ENCODE measurements around the gene PXDN. TPM values are rescaled to one million over a fixed set of nuclear protein-coding genes. Genes with fewer than 3 reads are reported as not detected.

Gene PXDN
- polyA plus RNA-seq, 3 donors = 153 to 161 (median 158) TPM

DNA sequence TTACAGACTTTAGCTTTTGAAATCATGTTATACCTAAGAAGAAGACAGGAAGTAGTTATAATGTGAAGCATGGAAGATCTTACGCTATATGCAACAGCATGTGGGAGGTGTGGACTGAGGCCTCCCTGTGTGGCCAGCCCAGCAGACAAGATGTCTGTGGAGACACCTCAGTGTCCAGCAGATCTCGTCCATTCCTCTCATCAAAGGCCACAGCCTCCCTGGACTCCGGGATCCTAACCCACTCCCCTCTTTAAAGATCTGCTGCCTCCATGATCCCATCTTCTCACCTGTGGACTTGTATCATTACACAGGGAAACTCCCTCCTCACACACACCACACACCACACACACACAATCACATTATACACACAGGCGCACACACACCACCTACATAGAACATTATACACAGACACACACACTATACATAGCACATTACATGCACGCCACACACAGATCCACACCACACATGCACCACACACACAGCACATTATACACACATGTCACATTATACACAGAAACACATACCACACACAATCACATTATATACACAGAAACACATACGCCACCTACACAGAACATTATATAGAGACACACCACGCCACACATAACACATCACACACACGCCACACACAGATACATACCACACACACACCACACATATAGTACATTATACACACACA lies 89.5 kb downstream of the PXDN start:
- DNase-seq (ENCODE audit: low read depth in 3 of 3, low spot score in 2 of 3) = no peak

DNA sequence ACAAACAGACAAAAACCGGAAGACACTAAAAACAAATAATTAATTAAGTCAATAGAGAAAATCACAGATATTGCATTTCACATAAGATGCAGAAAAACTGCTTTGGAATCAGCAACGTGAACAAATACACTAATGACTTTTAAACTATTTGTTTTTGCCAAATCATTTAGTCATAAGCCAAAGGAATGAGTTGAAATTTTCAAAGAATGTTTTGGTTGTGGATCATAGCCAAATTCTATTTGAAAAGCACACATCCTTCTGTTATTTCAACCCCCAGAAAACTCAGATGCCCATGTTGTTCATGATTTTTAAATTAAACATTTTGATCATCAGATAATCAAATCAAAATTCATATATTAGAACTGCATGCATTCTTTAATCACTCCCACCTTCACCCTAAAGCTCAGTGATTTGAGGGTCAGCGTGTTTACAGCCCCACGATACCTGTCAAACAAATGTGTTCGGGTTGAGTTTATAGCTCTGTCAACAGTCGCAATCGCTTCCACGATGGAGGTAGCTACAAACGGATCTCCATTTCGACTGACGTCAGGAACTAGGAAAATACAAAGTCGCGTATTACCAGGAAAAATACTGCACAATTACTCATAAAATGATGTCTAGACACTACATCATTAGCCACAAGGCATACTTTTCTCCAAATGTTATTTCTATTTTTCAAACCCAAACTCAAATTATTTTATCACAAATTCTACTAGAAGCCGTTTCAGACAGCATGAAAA lies 90.2 kb downstream of the PXDN start:
- no peak for DNase-seq (ENCODE audit: low read depth in 3 of 3, low spot score in 2 of 3)

DNA sequence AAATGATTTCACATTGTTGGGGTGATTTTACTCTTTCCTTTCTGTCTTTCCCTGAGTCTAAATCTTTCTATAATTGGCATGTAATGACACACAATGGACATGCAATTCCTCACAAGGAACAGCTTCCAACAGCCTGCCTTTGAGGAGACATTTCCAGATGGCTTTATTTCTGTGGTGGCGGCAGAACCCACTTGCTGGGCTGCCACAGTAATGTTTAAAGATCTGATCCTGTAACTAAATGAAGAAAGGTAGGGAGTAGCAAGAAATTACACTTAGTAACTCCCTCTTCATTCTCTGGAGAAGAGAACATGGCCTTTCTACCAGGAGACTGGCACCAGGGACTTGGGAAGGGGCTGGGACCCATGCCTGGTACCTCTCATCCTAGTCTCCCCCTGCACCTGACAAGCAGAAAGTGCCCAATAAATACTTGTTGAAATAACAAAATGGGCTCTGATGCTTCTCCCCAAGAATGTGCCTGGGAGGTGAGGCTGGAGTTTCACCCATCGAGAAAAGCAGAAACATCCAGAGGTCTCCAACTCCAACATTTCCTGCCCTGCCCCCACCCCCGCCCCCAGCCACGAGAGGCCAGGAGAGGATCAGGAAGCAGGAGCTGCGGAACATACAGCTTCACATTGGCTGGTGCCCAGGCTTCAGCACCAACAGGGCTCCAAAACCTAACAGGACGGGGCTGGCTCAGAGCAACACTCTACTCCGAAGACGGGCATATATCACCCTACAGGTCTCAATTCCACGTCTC lies 92.1 kb downstream of the PXDN start:
- DNase-seq (ENCODE audit: low read depth in 3 of 3, low spot score in 2 of 3) = no peak

DNA sequence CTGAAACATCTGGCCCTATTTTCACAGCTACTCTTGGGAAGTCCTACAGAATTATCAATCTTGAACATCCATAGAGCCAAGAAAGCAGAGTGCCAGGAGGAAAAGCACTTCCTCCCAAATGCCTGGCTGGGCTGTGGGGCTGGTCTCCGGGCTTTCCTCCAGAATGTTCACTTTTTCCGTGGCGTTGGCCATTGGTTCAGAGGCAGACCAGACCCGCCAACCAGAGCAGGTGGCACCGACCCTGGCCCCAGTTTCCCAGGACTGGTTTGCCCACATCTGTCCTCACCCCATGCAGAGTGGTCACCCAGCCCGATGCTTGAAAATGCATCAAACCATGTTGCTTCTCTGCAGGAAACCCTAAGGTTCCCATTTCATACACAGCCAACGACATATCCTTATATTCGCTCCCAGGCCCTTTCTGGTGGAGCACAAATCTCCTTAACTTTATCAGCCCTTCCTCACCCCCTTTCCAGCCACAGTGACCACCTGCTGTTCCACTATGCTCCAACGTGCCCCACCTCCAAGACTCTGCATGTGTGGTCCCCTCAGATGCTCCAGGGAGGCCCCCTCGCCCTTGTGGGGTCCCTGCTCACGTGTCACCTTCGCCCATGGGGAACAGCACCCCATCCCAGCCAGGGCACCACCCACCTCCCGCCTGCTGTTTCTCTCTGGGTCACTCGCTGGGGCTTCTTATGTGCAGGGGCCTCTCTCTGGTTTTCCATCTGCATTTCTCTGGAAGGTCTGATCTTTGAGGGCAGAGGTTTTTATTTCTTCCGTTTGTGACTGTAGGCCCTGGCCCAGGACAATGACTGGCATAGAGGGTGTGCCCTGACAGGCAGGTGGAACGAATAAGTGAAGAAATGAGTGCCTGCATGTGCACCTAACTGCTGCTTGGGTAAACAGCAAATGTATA lies 92.9 kb downstream of the PXDN start:
- DNase-seq (ENCODE audit: low read depth in 3 of 3, low spot score in 2 of 3) = no peak

DNA sequence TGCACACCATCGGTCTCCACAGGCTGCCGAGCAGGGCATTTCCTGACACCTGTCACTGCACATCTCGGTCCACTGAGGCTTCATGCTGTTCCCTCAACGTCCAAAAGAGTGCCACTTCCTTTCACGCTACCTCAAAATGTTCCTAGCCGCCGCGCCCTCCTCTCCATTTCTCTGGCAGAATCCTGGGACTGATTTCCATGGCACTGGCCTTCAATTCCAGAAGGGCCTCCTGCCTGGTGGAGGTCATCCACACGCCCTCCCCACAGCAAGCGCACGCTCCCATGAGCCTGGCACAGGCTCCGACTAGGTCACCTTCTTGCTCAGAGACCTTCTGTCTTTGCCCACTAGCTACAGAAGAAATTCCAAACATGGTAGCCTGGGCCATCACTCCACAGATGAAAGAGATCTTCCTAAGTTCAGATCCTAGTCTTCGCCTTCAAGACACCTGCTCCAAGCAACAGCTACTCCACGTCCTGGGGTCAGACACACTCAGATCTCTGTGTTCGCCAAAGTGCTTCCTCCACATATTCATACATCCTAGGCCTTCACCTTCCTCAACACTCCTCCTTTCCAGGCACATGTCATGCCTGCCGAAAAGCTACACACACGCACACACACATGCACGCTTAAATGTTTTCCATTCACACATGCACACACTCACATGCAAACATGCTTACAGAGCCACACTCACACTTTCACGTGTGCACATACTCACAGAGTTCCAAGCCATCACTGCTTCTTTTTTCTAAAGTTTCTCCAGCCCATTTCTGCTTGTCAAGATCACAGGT lies 94.0 kb downstream of the PXDN start:
- no peak for DNase-seq (ENCODE audit: low read depth in 3 of 3, low spot score in 2 of 3)

DNA sequence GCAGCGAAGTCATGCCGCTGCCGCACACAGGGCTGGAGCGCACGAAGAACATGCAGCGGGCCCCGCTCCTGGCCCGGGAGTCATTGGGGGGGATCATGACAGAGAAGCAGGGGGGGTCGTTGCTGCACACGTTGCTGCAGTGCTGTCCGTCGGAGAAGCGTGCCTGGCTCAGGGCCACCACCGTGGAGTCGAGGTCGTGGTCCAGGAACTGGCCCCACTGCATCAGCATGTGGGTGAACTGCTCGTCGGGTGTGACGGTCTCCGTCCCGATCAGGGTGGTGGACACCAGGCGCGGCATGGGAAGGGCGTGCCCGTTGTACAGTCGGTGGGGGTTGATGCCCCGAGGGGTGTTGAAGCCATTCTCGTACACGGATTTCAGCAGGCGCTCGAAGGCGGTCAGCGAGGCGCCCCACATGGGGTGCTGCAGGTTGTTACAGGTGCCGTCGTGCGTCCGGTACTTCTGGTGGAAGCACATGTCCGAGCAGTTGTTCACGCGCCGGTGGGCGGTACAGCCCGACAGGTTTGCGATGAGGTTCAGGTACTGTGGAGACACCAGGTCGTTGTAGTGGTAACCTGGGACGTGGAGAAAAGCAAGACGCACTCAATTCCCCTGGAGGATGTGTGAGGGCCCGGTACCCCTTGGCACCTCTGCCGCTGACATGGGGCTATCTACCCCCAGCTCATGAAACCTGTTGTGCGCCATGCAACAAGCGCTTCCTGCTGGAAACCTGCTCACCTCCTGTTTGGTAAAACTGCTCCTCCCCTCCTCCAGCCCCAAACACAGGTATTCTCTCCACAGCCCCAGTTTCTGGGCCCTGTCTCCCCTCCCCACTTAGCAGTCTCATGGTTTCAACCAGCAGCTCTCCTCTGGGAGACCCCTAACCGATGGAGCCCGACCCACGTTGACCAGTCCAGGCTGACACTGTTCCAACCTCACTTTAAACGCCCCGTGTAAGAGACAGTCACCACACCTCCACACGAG lies 94.9 kb downstream of the PXDN start:
- DNase-seq (ENCODE audit: low read depth in 3 of 3, low spot score in 2 of 3) = no peak

DNA sequence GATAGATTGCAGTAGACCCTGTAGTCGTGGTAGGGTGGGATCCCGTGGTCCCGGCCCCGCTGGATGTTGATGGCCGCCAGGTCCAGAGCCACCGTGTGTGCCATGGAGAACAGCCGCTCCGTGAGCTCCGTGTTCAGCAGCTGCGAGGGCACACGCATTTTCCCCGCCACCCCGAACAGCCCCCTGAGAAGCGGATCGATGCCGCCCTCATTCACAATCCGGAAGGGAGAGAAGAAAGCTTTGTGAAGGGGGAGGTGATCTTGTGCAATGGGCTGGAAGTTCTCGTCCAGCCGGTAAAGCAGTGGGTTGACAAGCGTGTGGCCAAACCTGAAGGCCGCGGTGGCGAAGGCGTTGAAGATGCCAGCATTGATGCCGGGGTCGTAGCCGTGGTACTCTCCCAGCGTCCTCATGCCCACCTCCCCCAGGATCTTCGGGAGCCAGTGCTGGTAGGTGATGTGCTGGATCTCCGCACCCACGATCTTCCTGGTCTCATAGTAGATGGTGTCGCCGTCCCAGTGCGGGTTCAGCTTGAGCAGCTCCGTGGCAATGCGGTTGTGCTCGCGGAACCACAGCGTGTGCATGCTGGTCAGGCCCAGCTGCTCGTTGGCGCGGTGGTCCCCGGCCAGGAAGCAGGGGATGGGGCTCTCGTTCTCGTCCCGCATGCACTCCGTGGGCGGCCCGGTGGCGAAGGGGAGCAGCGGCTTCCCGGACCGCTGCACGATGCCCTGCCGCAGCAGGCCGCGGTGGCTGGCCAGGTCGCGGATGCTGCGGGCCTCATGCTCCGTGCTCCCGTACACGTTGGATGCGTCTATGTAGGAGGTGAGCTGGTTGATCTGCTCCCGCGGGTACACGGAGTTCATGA lies 95.8 kb downstream of the PXDN start:
- no peak for DNase-seq (ENCODE audit: low read depth in 3 of 3, low spot score in 2 of 3)

DNA sequence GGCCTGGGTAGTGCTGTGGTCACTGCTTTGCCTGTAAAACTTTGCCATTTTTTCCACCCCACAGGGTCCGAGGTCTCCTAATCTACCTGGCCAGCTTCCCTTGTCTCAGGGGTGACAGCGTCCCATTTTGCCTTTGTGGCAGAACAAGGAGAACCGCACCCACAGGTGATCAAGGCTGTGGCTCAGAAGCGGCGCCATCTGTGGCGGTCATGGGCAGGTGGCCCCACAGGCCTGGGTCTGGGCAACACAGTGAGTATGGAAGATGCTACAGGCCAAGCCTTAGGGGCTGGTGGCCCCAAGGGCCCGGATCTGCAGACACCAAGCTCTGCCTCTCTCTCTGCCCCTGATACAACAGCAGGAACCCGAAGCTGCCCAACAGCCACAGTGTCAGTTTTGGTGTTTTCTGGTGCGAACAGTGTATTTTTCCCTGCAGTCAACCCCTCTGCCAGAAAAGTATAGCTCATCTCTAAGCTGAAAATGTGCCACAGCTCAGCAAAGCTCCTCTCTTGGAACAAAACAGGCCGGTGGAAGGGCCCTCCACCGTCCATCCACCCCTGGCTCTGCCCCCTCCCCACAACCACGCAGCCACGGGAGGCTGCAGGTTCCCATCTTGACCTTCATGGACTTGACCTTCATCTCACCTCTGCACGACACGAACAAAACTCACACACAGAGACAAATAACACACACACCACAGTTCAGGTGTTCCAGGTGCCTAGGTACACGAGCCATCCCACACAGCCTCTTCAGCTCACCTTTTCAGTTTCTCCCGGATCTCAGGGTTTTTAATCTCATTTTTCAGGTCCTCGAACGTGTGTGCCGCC lies 96.7 kb downstream of the PXDN start:
- no peak for DNase-seq (ENCODE audit: low read depth in 3 of 3, low spot score in 2 of 3)

DNA sequence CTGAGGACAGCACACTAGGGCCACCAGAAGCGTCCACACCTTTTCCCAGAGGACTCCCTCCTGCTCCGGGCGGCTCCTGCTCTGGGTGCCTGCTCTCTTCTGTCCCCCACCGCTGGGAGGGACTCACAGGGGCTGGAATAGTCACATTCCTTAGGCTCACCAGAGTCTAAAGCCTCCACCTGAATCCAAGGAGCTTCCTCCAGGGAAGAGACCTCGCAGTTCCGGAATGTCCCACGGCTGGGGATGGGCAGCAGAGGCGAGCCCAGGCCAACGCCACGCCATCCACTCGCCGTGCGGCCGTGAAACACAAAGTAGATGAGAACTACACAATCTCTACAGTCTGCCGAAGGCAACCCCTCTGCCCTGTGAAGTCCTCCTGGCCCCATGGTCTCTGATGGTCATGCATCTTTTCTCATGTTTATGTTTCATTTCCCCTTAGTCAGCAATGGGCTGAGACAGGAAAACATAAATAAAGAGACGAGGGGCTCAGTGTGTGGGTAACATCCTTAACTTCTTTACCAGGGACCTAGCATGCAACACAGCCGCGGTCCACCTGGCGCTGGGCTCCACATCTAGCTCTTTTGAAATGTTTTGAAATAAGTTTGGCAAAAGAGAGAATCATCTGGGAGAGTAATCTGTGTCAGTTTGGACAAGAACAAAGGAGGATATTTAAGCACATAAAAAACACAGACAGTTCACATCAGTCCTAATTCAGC lies 98.4 kb downstream of the PXDN start:
- no peak for DNase-seq (ENCODE audit: low read depth in 3 of 3, low spot score in 2 of 3)

DNA sequence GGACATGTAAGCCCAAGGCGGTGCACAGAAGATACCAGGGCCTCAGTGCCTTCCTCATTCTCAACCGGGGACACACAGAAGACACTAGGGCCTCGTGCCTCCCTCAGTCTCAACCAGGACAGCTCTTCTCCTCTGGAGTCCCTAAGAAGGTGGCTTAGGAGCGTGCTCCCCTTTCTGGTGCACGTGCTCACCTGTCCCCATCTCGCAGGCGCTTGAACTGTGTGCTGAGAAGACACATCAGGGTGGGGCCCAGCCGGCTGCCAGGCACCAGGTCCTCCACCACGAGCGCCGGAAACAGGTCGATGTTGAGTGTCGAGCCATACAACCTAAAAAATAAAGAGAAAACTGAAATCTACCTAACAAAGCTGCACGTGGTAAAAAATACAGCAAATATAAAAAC lies 99.9 kb downstream of the PXDN start:
- DNase-seq (ENCODE audit: low read depth in 3 of 3, low spot score in 2 of 3) = no peak

DNA sequence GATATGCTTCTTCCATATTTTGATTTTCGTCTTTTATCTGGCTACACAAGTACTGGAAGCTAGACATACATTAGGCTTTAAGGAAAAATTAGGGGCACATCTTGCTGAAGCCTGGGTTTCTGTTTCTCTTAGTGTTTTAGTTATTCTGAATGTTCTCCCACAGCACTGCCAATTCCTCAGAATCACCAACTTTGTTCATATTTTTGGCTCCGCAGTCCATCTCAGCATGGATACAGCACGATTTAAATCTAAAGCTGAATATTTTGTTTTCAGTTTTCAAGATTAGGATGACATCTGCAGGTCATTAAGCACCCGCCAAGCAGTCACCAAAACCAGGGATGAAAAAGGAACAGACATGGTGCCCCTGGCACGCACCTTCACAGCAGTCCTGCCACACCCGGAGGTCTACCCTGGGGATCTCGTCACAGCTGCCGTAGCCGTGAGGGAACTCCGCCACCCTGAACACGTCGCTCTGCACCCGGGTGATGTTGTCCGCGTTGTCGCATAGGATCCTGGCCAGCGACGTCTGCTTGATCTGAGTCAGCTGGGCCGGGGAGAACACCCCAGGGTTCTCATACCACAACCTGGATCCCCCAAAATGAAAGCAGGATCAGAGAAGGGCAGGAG lies 101.2 kb downstream of the PXDN start:
- no peak for DNase-seq (ENCODE audit: low read depth in 3 of 3, low spot score in 2 of 3)

DNA sequence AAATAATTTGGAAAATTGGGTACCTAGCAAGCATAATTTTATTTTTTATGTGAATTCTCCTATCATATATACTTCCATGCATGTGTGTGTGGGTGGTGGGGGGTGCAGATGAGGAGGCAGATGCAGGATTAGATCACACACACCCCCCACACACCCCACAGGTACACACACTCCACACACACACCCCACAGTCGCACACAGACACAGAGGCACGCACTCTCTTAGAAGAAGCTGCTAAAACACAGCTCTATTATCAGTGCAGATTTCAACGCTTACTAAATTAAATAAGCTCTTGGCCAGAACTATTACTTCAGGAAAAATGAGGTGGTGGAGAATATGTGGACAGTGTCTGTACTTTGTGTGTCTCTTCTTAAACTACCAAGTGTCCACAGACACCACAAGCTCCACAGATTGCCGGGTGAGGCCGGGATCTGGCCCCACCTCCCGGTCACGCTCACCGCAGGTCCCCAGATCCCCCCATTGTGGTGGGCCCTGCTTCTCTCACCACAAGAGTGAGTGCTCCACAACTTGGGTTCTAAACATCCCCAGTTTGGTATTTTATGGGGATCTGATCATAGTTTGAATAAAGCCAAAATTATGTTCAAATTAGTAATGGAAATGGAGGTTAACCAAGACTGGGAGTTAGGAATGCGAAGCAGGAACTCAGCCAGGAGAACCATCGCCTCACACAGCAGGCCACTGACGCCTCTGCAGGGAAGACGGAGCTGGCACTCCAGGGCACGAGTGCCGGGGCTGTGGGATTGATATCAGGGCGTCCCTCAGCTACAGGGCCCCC lies 102.1 kb downstream of the PXDN start:
- DNase-seq (ENCODE audit: low read depth in 3 of 3, low spot score in 2 of 3) = no peak

DNA sequence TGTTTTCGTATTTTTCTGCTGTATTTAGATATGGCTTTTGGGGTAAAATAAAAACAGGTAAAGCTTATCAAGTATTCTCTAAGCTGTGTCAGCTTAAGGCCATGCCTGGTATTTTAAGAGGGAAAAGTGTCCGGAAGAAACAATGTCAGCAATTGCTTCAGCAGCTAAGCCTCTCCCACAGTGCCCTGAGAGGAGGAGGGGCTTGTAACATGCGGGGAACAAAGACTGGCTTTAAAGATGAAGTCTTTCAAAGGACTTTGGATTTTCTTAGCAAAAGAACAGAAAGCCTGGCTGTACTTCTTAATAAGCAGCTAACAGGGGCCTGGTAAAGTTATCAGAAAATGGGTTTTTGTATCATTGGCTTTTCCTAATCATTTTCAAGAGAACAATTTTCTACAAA lies 102.8 kb downstream of the PXDN start:
- DNase-seq (ENCODE audit: low read depth in 3 of 3, low spot score in 2 of 3) = no peak

DNA sequence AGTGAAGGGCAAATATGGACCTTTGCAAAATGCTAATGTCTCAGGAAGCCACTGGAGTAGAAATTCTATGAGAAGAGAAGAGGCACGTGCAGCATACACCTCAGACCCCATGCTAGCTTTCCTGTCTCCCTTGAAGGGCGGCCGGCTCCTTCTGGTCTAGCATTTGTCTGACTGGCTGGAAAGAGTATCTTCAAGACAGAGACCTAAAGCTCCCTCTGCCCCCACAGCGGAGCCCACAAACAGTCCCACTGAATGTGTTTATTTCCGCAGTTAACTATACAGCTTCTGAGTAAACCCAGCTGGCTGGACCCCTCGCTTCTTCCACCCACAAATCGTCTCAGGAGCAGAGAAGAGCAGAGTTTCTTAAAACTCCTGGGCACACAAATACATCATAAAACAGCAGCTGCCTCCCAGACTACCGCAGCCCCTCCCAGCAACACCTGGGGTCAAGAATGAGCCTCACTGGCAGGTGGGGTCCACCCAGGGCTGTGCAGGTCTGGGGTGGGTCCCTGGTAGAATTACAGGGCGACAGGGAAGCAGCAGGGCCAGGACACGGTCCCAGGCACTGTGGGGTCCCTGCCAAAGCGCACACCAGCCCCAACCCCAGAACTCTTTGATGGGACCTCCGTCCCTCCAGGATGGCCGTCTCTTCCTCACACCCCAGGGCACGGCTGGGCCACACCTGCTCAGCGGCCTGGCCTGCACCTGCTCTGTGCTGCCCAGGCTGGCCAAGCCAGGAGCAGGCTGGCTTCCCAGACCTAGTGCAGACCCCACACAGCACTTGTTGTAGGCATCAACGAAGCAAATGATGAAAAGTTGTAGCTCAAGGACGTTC lies 103.8 kb downstream of the PXDN start:
- DNase-seq (ENCODE audit: low read depth in 3 of 3, low spot score in 2 of 3) = no peak
